Measurements from ENCODE around the gene MTMR1.

- no peak for TF ChIP-seq CTCF (conservative IDR thresholded peaks at IDR 0.05 in 1 of 2, IDR thresholded peaks at IDR 0.05 in 1 of 2; ENCODE audit: extremely low read depth in 1 of 2, insufficient read depth in 1 of 2, low read depth in 1 of 2, low read length in 2 of 2)
- TF ChIP-seq EZH2 (IDR thresholded peaks at IDR 0.05; ENCODE audit: borderline replicate concordance, low read length): no peak
Observed at GRCh38 chrX:150697641-150698040, 4.4 kb downstream of the MTMR1 start.

Measured in mammary epithelial cell (primary cell).